ENCODE results near the gene FAM13B.

DNA sequence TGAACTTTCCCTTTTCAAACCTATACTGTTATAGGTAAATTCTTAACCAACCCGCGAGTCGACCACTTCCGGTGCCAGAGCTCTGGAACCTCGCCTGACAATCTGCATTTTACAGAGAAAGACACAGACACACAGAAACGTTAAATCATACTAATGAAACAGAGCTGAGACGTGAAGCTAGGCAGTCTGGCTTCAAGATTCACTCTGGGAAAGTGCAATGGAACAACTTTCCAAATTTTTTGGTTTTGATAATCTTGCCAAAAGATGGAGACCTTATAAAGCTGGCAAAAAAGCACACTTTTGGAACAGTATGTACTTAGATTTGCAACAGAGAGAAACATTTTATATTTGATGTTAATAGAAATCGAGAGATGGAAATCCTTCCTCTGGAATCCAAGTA is 35.1 kb upstream of the FAM13B start:
- no peak for TF ChIP-seq POLR2A (IDR thresholded peaks at IDR 0.05; ENCODE audit: low read depth, low read length)
- TF ChIP-seq POLR2AphosphoS5 (IDR thresholded peaks at IDR 0.05; ENCODE audit: low read depth, low read length) = no peak
- TF ChIP-seq TAF1 (IDR thresholded peaks at IDR 0.05; ENCODE audit: borderline replicate concordance, low read depth, low read length) = no peak
